ENCODE results near the gene FSTL4. TPM values are rescaled to one million over a fixed set of nuclear protein-coding genes. Genes with fewer than 3 reads are reported as not detected.

FSTL4 gene
- total RNA-seq, 1 experiment from 2014 or later: 0.12 TPM

DNA sequence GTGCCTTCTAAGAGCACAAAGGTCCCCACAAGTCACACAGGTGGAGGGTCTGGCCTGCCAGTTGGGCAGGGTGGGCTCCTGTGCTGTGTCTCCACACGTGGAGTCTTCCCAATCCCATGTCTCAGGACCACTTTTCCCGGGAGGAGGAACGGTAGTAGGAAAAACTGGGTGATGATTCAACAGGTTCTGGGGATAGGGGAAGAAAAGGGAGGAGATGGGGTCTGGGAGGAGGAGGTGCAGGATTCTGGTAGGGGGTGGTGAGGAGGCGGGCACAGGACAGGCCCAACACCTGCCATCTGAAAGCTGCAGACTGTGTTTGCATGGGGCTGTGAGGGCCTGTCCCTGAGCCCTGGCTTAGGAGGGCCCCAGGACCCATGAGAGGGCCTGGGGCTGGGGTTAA lies 345.4 kb downstream of the FSTL4 start:
- intact Hi-C loops (cut with micrococcal nuclease): no loop called here
- DNase-seq (ENCODE audit: unreplicated experiment): no peak
- POLR2A ChIA-PET: no interaction called here
- Mint-ChIP-seq H3K36me3 (ENCODE audit: insufficient read depth, unreplicated experiment) (no peaks in the 10 kb centered on the region), H3K4me3 (ENCODE audit: unreplicated experiment) (no peak overlapping the region), H3K27me3 (ENCODE audit: insufficient read depth, unreplicated experiment) (peaks cover 15% of the 10 kb centered on the region), H3K27ac (ENCODE audit: low read depth, unreplicated experiment) (no peak overlapping the region), H3K4me1 (ENCODE audit: insufficient read depth, unreplicated experiment) (no peaks in the 10 kb centered on the region), H3K9me3 (ENCODE audit: unreplicated experiment) (no peaks in the 10 kb centered on the region)
- CTCF ChIA-PET: interaction anchor here (0.6 kb wide), 3 partner anchors 151 to 773 kb away, joined by 3 read pairs; no protein-coding TSS in a partner anchor
- TF ChIP-seq, protein P1, sequence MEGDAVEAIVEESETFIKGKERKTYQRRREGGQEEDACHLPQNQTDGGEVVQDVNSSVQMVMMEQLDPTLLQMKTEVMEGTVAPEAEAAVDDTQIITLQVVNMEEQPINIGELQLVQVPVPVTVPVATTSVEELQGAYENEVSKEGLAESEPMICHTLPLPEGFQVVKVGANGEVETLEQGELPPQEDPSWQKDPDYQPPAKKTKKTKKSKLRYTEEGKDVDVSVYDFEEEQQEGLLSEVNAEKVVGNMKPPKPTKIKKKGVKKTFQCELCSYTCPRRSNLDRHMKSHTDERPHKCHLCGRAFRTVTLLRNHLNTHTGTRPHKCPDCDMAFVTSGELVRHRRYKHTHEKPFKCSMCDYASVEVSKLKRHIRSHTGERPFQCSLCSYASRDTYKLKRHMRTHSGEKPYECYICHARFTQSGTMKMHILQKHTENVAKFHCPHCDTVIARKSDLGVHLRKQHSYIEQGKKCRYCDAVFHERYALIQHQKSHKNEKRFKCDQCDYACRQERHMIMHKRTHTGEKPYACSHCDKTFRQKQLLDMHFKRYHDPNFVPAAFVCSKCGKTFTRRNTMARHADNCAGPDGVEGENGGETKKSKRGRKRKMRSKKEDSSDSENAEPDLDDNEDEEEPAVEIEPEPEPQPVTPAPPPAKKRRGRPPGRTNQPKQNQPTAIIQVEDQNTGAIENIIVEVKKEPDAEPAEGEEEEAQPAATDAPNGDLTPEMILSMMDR (IDR thresholded peaks at IDR 0.05; ENCODE audit: unreplicated experiment): no peak
- BruUV-seq (replicated peaks): no TSS peak

DNA sequence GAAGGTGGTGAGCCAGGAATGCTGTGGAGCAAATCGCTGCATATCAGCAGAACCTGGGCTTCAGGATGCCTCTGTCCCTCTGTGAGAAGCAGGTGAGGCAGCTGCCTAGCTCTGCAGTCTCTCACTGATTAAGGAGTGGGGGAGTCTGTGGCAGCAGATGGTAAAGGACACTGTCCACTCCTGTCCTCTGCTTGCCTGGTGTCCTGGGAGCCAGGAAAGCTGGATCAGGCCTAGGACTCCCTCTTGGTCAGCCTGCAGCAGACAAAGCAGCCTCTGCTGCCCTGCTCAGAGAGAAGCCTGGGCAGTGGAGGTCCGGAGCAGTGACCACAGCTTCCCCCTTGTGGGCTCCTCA lies 345.8 kb downstream of the FSTL4 start:
- Mint-ChIP-seq H3K36me3 (ENCODE audit: insufficient read depth, unreplicated experiment) (no peaks in the 10 kb centered on the region), H3K9me3 (ENCODE audit: unreplicated experiment) (no peaks in the 10 kb centered on the region), H3K4me1 (ENCODE audit: insufficient read depth, unreplicated experiment) (no peaks in the 10 kb centered on the region), H3K4me3 (ENCODE audit: unreplicated experiment) (no peak overlapping the region), H3K27me3 (ENCODE audit: insufficient read depth, unreplicated experiment) (peaks cover 15% of the 10 kb centered on the region), H3K27ac (ENCODE audit: low read depth, unreplicated experiment) (no peak overlapping the region)
- ChIA-PET POLR2A (interaction anchor here (0.5 kb wide), 1 partner anchor 82 kb away, joined by 3 read pairs; no protein-coding TSS in a partner anchor), CTCF (interaction anchor here (0.6 kb wide), 2 partner anchors 150 to 267 kb away, joined by 3 read pairs; no protein-coding TSS in a partner anchor)
- DNase-seq (ENCODE audit: unreplicated experiment): no peak
- intact Hi-C loops (cut with micrococcal nuclease): no loop called here
- TF ChIP-seq, protein P1 (IDR thresholded peaks at IDR 0.05; ENCODE audit: unreplicated experiment): no peak
- no TSS peak for BruUV-seq (replicated peaks)

DNA sequence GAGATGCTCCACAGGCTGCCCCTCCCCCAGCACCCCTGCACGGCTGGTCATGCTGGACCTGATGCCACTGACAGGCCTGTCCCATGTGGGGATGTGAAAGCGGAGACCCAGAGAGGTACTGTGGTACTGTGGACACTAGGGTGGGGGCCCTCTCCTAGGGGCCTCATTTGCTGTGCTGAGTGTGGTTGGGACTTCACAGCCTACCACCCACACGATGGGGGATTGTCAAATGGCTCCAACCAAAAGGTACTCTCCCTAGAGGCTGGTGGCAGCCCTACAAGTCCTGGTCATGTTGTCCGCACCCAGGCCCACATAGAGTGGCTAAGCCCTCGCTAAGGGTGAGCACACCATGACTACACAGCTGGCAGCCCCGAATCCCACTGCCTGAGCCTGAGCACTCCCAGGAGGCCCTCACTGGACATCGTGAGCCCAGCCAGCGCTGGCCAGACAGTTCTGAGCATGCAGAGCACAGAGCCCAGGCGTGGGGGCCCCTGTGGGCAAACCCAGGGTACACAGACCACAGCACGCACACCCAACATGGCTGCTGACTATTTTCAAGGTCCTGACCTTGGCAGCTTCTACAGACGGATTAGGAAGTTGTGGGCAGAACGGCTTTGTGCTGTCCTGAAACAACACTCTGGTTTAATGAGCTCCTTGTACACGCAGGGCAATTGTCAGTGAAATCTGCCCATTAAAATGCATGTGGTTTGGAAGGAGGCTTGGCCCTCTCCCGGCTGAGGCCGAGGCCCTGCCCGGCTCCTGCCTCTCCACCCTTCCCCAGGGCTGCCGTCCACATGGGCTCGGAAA lies 346.4 kb downstream of the FSTL4 start:
- Mint-ChIP-seq H3K4me1 (ENCODE audit: insufficient read depth, unreplicated experiment) (no peaks in the 10 kb centered on the region), H3K4me3 (ENCODE audit: unreplicated experiment) (no peak overlapping the region), H3K36me3 (ENCODE audit: insufficient read depth, unreplicated experiment) (no peaks in the 10 kb centered on the region), H3K27ac (ENCODE audit: low read depth, unreplicated experiment) (no peak overlapping the region), H3K27me3 (ENCODE audit: insufficient read depth, unreplicated experiment) (peaks cover 15% of the 10 kb centered on the region), H3K9me3 (ENCODE audit: unreplicated experiment) (no peaks in the 10 kb centered on the region)
- ChIA-PET POLR2A (interaction anchor here (0.5 kb wide), 1 partner anchor 82 kb away, joined by 3 read pairs; no protein-coding TSS in a partner anchor), CTCF (no interaction called here)
- no peak for DNase-seq (ENCODE audit: unreplicated experiment)
- BruUV-seq (replicated peaks): no TSS peak
- TF ChIP-seq, protein P1 (IDR thresholded peaks at IDR 0.05; ENCODE audit: unreplicated experiment): no peak
- intact Hi-C loops (cut with micrococcal nuclease): no loop called here

DNA sequence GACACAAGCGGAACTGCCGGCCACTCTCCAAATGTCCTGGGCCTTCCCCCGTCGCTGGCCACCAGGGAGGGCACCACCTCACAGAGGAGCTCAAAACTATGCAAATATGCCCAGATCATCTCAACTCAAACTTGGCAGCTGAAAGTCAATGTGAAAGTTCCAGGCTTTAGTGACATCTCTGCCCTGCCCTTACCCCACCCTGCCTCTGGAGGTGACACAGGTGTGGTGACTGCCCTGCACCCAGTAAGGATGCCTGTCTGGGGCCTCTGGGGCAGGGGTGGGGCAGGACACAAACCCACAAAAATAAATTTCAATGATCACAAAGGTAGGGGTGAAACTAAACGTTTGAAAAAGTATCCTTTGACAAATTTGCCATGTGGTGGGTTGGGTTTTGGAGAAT lies 347.1 kb downstream of the FSTL4 start:
- no peaks in the 10 kb centered on the region for H3K9me3 Mint-ChIP-seq (ENCODE audit: unreplicated experiment)
- H3K4me1 Mint-ChIP-seq (ENCODE audit: insufficient read depth, unreplicated experiment): no peaks in the 10 kb centered on the region
- TF ChIP-seq, protein P1 (IDR thresholded peaks at IDR 0.05; ENCODE audit: unreplicated experiment): no peak
- H3K27me3 Mint-ChIP-seq (ENCODE audit: insufficient read depth, unreplicated experiment): peaks cover 15% of the 10 kb centered on the region
- ChIA-PET CTCF (interaction anchor here (0.6 kb wide), 1 partner anchor 134 kb away, joined by 3 read pairs; no protein-coding TSS in a partner anchor), POLR2A (no interaction called here)
- intact Hi-C loops (cut with micrococcal nuclease): no loop called here
- no peak for DNase-seq (ENCODE audit: unreplicated experiment)
- no TSS peak for BruUV-seq (replicated peaks)
- no peaks in the 10 kb centered on the region for H3K36me3 Mint-ChIP-seq (ENCODE audit: insufficient read depth, unreplicated experiment)
- no peak overlapping the region for H3K27ac Mint-ChIP-seq (ENCODE audit: low read depth, unreplicated experiment)
- no peak overlapping the region for H3K4me3 Mint-ChIP-seq (ENCODE audit: unreplicated experiment)
